Tibial nerve (tissue), 4 donors: ENCODE results near the gene INPP5K. TPM values are rescaled to one million over a fixed set of nuclear protein-coding genes. Genes with fewer than 3 reads are reported as not detected.

Experiments used
- DNase-seq, 2 donors: peaks; one replicate each; pipeline ENCODE4 v3.0.0-alpha.2; 2019; ENCODE audit warnings: low spot score in 2 of 2
- H3K27ac ChIP-seq, 4 donors: fragments of 200-600 bp; sonication (generic) in 3 of 4; one replicate each; pipeline ENCODE4 v1.5.1; 2017 to 2019; ENCODE audit warnings: mild to moderate bottlenecking in 1 of 4
- H3K27me3 ChIP-seq, 2 donors: fragments of 200-600 bp; sonication (generic) in 1 of 2; one replicate each; pipeline versions ENCODE4 v1.5.1 to v1.6.0; 2017 to 2019
- H3K36me3 ChIP-seq, 3 donors: fragments of 200-600 bp; sonication (generic); one replicate each; pipeline ENCODE4 v1.5.1; 2018 to 2019
- H3K4me1 ChIP-seq, 4 donors: fragments of 200-600 bp; sonication (generic) in 3 of 4; one replicate each; pipeline ENCODE4 v1.5.1; 2017 to 2019
- H3K4me3 ChIP-seq, 4 donors: fragments of 200-600 bp; sonication (generic) in 3 of 4; one replicate each; pipeline ENCODE4 v1.5.1; 2017 to 2019; ENCODE audit warnings: mild to moderate bottlenecking in 1 of 4, moderate library complexity in 1 of 4
- H3K9me3 ChIP-seq, 4 donors: fragments of 200-600 bp; sonication (generic) in 3 of 4; one replicate each; pipeline ENCODE4 v1.5.1; 2017 to 2019
- EP300 ChIP-seq, 2 donors: sonication (generic); formaldehyde crosslinking; IDR thresholded peaks; one replicate each; pipeline ENCODE4 v1.6.1; 2017; ENCODE audit warnings: antibody characterized with exemption in 2 of 2, mild to moderate bottlenecking in 1 of 2
- POLR2A ChIP-seq, 2 donors: fragments of 450-650 bp; IDR thresholded peaks; one replicate each; pipeline ENCODE4 v1.6.1; 2017; ENCODE audit warnings: antibody characterized with exemption in 2 of 2, mild to moderate bottlenecking in 2 of 2, moderate library complexity in 2 of 2
- WGBS, 2 donors: methylation state at CpG; one replicate each; pipeline ENCODE4 v1.1.5; 2018; 5-methylcytosine and 5-hydroxymethylcytosine counted together
- total RNA-seq, 4 donors: library from RNA; depleted of rRNA; stranded (reverse); fragments of >200 nt; gene quantifications; one replicate each; pipeline ENCODE4 v1.1.0, GENCODE V29; 2016
- TF ChIP-seq, protein P1 (sequence below), 5 experiments: fragments of 200-600 bp in 3 of 5; fragments of 450-650 bp in 2 of 5; sonication (generic) in 3 of 5; IDR thresholded peaks; one replicate each; pipeline ENCODE4 v1.5.1; 2016 to 2019; ENCODE audit warnings: antibody characterized with exemption in 5 of 5, mild to moderate bottlenecking in 3 of 5, moderate library complexity in 2 of 5

The INPP5K gene
- total RNA-seq, 4 donors from 2014 or later, result 67.9 to 110 (median 95.2) TPM

GRCh38 chr17:1497831-1498230, 18.6 kb downstream of the INPP5K start:
- H3K27me3 ChIP-seq, result no peaks in the 10 kb centered on the region
- DNase-seq, result no peak
- H3K36me3 ChIP-seq, result peaks cover 0 to 81% (median 0%) of the 10 kb centered on the region in 3 donors
- peaks cover 0 to 37% (median 16%) of the 10 kb centered on the region in 4 donors for H3K4me1 ChIP-seq
- no peak for TF ChIP-seq POLR2A (IDR thresholded peaks at IDR 0.05)
- TF ChIP-seq EP300 (IDR thresholded peaks at IDR 0.05), result no peak
- TF ChIP-seq, protein P1, sequence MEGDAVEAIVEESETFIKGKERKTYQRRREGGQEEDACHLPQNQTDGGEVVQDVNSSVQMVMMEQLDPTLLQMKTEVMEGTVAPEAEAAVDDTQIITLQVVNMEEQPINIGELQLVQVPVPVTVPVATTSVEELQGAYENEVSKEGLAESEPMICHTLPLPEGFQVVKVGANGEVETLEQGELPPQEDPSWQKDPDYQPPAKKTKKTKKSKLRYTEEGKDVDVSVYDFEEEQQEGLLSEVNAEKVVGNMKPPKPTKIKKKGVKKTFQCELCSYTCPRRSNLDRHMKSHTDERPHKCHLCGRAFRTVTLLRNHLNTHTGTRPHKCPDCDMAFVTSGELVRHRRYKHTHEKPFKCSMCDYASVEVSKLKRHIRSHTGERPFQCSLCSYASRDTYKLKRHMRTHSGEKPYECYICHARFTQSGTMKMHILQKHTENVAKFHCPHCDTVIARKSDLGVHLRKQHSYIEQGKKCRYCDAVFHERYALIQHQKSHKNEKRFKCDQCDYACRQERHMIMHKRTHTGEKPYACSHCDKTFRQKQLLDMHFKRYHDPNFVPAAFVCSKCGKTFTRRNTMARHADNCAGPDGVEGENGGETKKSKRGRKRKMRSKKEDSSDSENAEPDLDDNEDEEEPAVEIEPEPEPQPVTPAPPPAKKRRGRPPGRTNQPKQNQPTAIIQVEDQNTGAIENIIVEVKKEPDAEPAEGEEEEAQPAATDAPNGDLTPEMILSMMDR (IDR thresholded peaks at IDR 0.05), result no peak
- 69 to 86% methylated on average over 15 of the region's 15 CpGs for WGBS, 2 donors
- no peaks in the 10 kb centered on the region for H3K9me3 ChIP-seq
- H3K27ac ChIP-seq, result no peak overlapping the region
- no peak overlapping the region for H3K4me3 ChIP-seq

GRCh38 chr17:1496869-1497268, 19.5 kb downstream of the INPP5K start:
- Histone ChIP-seq H3K9me3 (no peaks in the 10 kb centered on the region), H3K27ac (peak overlapping the region in 1 of 4 donors; percentile 99), H3K27me3 (no peaks in the 10 kb centered on the region), H3K4me3 (no peak overlapping the region), H3K4me1 (peaks cover 0 to 47% (median 26%) of the 10 kb centered on the region in 4 donors), H3K36me3 (peaks cover 0 to 71% (median 0%) of the 10 kb centered on the region in 3 donors)
- TF ChIP-seq EP300 (IDR thresholded peaks at IDR 0.05) (no peak), POLR2A (IDR thresholded peaks at IDR 0.05) (no peak)
- TF ChIP-seq, protein P1 (IDR thresholded peaks at IDR 0.05), result no peak
- WGBS, 2 donors, result 83 to 92% methylated on average over 13 to 14 of the region's 14 CpGs
- DNase-seq, result no peak

GRCh38 chr17:1495265-1495989, 21.0 kb downstream of the INPP5K start:
- no peak for DNase-seq
- no peak overlapping the region for H3K4me3 ChIP-seq
- 69 to 78% methylated on average over 14 of the region's 14 CpGs for WGBS, 2 donors
- H3K9me3 ChIP-seq, result no peaks in the 10 kb centered on the region
- TF ChIP-seq, protein P1 (IDR thresholded peaks at IDR 0.05), result no peak
- TF ChIP-seq POLR2A (IDR thresholded peaks at IDR 0.05) (no peak), EP300 (IDR thresholded peaks at IDR 0.05) (peak in 1 of 2 donors; percentile 28)
- peaks cover 0 to 60% (median 0%) of the 10 kb centered on the region in 3 donors for H3K36me3 ChIP-seq
- peak overlapping the region; percentile 4 to 99 (median 55) for H3K27ac ChIP-seq
- no peaks in the 10 kb centered on the region for H3K27me3 ChIP-seq
- peaks cover 0 to 55% (median 31%) of the 10 kb centered on the region in 4 donors for H3K4me1 ChIP-seq

DNA sequence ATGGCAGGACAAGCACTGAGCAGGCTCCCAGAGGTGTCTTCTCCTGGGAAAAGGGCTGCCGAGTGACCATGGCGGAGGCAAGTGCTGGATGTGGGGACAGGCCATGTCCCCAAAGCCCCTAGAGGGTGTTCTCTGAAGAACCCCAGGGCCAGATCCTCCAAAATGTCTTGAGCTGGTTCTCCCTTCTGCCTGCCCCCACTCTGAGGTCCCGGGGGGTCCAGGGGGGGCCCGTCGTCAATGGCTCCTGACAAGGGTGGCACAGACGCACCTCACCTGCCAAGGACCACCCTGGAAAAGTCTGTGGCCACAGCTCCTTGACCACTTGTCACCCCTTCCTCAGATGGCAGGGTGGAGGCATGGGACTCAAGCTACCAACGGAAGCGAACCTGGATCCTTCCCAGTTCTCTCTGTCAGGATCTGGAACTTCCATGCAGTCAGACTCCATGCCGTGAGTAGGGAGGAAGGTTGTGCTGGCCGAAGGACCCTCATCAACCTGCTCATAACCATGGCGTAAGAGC, 21.6 kb downstream of the INPP5K start:
- TF ChIP-seq EP300 (IDR thresholded peaks at IDR 0.05), result no peak
- TF ChIP-seq, protein P1 (IDR thresholded peaks at IDR 0.05), result no peak
- 90 to 94% methylated on average over 9 to 11 of the region's 11 CpGs for WGBS, 2 donors
- no peak for DNase-seq
- Histone ChIP-seq H3K36me3 (peaks cover 0 to 54% (median 0%) of the 10 kb centered on the region in 3 donors), H3K27ac (peak overlapping the region in 3 of 4 donors; percentile 11 to 99 (median 99)), H3K4me3 (no peak overlapping the region), H3K27me3 (no peaks in the 10 kb centered on the region), H3K9me3 (no peaks in the 10 kb centered on the region), H3K4me1 (peaks cover 0 to 61% (median 37%) of the 10 kb centered on the region in 4 donors)

DNA sequence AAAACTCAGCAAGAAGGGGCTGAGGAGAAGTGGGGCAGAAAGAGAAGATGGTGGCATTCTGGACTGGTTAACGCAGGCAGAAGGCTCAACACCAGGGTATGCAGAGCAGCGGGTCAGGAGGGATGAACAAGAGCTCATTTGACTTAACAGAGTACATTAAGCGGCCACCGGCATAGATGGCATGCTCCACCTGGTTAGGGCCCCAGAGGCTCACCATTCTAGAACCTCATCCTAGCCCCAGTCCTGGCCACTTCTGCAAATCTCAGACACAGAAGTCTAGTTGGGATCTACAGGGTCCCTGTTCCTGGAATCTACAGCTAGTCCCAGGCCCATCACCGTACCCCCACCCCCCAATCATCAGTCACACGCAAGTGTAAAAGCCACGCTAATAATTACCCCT, 22.2 kb downstream of the INPP5K start:
- Histone ChIP-seq H3K9me3 (no peaks in the 10 kb centered on the region), H3K36me3 (peaks cover 0 to 48% (median 0%) of the 10 kb centered on the region in 3 donors), H3K27me3 (no peaks in the 10 kb centered on the region), H3K27ac (peak overlapping the region in 3 of 4 donors; percentile 93 to 99 (median 99)), H3K4me3 (no peak overlapping the region), H3K4me1 (peaks cover 0 to 67% (median 43%) of the 10 kb centered on the region in 4 donors)
- 91 to 92% methylated on average over 7 of the region's 7 CpGs for WGBS, 2 donors
- TF ChIP-seq POLR2A (IDR thresholded peaks at IDR 0.05) (no peak), EP300 (IDR thresholded peaks at IDR 0.05) (no peak)
- TF ChIP-seq, protein P1 (IDR thresholded peaks at IDR 0.05), result no peak
- DNase-seq, result no peak
